ENCODE measurements around the gene GNS.

GNS gene

DNA sequence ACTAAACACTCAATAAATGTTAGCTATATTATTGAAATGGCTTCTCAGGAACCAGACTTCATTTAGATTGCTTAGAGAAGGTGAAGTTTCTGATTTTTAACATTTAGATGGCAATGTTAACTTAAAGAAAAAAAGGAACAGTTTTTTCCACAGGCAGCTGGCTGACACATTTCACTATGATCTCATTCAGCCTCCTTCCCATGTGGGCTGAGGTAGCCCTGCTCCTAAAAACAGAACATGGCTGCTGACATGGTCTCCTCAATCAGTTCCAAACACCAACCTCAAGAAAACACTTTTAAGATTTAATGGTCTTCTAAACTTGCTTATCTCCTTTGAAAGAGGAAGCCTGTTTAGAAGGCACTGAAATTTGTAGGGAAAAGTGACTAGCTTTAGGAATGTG lies 23.8 kb downstream of the GNS start:
- no peak for DNase-seq

DNA sequence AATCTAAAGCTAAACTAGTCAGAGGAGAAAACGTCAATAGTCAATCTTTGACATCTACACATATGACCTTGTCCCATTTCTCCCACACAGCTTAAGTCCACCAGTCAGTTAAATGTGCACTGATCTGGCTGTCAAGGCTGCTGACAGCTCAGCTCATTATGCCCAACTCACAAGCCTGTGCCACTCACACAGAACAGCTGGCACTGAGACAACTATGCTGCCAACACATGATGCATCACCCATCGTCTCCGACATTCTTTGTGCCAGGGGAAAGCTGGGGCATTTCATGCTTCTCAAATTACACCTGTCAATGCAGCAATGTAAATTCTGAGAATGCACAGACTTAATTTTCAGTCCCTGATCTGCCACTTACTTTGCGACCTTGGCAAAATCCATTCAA lies 25.3 kb downstream of the GNS start:
- no peak for DNase-seq

DNA sequence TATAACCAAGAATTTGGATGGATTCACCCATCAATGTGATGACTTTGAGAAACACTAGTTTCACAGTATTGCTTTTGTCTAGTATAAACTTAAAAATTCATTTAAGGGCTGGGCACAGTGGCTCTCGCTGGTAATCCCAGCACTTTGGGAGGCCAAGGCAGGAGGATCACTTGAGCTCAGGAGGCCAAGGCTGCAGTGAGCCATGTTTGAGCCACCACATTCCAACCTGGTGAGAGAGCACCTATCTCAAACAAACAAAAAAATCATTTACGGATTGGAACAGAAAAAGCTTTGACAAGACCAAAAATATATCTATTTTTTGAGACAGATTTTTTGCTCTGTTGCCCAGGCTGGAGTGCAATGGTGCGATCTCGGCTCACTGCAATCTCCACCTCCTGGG lies 27.5 kb downstream of the GNS start:
- DNase-seq: no peak

DNA sequence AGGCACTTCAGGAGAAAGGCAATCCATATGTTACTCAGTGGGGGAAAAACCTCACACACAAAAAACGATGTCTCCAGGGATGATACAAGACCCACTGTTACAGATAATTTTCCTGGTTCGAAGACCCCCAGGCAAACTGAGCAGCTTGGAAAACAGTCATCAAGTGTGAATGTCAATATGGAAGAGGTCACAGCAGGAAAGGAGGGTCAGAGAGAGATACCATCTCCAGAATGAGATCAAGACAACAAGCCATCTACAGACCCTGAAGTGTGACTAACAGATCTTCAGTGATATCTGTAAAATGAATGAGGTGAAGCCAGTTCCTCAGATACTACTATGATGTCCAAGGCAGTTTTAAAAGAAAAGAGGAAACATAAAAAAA lies 28.6 kb downstream of the GNS start:
- no peak for DNase-seq

- no peak for DNase-seq
Measured at GRCh38 chr12:64729909-64730587, 29.2 kb downstream of the GNS start.

GRCh38 chr12:64724201-64724745 lies 34.9 kb downstream of the GNS start:
- DNase-seq: no peak

GRCh38 chr12:64723630-64724029 lies 35.6 kb downstream of the GNS start:
- no peak for DNase-seq

- DNase-seq: no peak
Measured at GRCh38 chr12:64722835-64723234, 36.4 kb downstream of the GNS start.

DNA sequence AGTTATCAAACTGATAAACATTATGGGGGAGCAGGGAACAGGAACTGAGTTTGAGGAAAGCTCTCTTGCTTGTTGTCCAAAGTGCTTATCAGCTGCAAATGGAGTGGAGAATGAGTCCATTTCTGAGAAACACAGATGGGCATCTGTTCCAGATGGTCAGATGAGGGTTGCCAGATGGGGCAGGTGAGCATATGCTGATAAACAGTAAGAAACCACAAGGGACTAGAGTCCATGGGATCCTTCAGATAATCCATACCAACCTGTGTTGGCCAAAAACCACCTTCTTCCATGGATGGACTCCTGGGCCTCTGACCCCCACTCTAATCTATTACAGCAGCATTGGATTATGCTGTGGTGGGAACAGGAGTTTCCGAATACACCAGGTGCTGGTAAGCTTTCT lies 38.3 kb downstream of the GNS start:
- no peak for DNase-seq

GRCh38 chr12:64718649-64719048 lies 40.6 kb downstream of the GNS start:
- no peak for DNase-seq

DNA sequence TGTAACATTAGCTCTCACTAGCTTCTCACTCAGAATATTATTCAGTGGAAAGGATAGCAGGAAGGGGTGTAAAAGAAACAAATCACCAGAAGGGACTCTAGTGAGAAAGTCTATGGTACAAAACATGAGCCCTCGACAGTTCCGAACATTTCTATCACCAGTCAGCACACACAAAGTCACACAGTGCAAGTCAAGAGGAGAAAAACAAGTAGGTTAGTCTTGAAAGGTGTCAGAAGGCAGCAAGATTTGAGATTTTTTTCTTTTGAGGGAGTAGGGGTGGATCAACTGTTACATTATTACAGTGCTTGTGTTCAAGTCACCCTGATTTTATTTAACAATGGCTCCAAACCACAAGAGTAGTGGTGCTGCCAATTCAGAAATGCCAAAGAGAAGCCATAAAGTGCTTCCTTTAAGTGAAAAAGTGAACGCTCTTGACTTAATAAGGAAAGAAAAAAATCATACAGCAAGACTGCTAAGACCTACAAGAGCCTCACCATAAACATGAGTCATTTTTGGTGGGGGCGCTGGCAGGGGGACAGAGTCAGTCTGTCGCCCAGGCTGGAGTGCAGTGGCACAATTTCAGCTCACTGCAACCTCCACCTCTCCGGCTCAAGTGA lies 42.3 kb downstream of the GNS start:
- DNase-seq: no peak

DNA sequence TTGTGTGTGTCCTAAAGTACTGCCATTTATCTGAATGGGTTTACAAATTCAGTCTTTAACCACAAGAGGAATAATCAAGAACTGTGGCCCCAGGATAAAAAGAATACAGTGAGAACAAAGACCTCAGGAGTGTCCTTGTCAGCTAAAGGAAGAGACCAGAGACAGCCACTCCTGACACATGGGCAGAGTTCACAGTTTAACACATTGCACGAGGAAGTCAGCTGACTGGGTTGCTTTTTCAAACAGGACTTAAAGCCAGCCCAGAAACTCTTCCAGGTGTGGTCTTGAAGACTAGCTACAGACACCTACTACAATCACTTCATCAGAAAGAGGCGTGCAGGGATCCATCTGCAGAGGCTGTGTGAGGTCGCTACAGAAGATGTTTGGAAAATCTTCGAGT lies 42.8 kb downstream of the GNS start:
- no peak for DNase-seq

GRCh38 chr12:64714551-64714968 lies 44.6 kb downstream of the GNS start:
- DNase-seq: no peak

DNA sequence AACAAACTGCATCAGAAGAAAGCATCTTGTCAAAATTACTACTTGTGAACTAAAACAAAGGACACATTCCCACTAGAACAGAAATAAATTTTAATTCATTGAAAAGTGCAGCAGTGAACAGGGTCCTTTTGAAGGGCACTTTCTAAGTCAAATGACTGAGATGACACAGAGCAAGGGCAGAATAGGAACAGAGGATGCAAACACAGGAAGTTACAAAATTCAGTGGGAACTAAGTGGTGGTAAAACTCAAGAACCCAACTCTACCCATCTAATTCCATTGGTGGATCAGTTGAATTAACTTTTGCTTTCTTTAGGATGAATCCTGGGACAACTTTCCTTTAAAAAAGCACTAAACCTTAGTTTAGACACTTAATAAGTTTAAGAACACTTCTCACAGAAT lies 45.8 kb downstream of the GNS start:
- no peak for DNase-seq

DNA sequence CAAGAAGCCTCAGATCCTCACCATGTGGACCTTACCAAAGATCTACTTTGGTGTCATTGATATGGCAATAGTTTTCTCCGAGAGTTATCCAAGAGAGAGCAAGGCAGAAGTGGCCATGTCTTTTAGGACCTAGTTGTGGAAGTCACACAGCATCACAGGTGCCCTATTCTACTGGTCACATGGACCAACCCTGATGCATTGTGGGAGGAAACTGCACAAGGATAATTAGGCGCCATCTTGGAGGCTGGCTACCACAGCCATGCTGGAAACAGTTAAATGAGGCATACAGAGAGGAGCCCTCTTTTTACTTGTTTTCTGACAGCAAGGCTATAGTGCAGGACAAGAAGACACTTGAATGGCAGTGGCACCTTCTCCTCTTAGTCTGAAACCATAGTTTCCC lies 49.8 kb downstream of the GNS start:
- DNase-seq: no peak

GRCh38 chr12:64707926-64708325 lies 51.3 kb downstream of the GNS start:
- DNase-seq: no peak

DNA sequence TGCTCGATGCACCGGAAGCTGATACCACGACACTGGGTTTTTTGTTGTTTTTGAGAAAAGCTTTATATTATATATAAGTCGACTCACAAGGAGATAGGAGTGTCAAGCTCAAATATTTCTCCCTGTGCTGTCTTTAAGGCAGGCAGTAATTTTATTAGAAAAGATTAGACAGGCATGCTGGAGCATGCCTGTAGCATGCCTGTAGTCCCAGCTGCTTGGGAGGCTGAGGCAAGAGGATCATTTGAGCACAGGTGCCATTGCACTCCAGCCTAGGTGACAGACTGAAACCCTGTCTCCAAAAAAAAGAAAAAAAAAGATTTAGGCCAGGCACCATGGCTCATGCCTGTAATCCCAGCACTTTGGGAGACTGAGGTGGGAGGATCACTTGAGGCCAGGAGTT lies 51.8 kb downstream of the GNS start:
- DNase-seq: no peak

- DNase-seq: no peak
Measured at GRCh38 chr12:64706857-64707256, 52.3 kb downstream of the GNS start.

DNA sequence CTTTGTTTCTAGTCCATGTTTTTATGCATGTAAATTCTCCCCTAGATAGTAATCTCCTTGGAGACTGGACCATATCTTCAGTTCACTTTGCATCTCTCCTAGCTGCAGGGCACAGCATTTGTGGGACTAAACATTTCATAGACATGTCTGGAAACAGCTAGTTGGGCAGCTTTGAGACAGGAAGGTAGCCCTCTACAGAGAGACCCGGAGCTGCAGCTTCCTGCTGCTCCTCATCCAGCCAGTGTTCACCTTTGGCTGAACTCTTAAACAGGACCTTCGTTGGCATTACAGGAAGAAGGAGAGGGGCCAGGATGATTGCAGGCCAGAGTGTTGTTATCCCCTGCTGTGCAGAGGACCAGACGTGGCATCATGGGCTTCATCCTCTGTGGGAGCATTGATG lies 52.9 kb downstream of the GNS start:
- DNase-seq: no peak

- DNase-seq: no peak
Measured at GRCh38 chr12:64701283-64701682, 57.9 kb downstream of the GNS start.

- no peak for DNase-seq
Measured at GRCh38 chr12:64700532-64700931, 58.7 kb downstream of the GNS start.

DNA sequence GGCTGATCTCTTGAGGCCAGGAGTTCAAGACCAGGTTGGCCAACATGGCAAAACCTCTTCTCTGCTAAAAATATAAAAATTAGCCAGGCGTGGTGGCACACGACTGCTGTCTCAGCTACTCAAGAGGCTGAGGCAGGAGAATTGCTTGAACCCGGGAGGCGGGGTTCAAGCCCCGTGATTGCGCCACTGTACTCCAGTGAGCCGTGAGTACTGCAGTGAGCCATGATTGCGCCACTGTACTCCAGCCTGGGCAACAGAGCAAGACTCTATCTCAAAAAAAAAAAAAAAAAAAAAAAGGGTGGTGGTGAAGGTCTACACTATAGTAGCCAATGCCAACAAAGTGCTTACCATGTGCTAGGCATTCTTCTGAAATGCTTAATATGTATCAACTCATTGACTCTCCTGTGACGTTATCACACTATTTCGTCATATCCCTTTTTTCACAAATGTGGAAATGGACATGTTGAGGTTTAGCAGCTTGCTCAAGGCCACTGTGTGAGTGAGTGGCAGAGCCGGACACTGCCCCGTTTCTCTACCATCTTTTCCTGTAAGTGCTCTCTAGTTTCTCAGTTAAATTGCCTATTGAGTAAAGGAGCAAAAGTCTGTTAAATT lies 59.6 kb downstream of the GNS start:
- no peak for DNase-seq

DNA sequence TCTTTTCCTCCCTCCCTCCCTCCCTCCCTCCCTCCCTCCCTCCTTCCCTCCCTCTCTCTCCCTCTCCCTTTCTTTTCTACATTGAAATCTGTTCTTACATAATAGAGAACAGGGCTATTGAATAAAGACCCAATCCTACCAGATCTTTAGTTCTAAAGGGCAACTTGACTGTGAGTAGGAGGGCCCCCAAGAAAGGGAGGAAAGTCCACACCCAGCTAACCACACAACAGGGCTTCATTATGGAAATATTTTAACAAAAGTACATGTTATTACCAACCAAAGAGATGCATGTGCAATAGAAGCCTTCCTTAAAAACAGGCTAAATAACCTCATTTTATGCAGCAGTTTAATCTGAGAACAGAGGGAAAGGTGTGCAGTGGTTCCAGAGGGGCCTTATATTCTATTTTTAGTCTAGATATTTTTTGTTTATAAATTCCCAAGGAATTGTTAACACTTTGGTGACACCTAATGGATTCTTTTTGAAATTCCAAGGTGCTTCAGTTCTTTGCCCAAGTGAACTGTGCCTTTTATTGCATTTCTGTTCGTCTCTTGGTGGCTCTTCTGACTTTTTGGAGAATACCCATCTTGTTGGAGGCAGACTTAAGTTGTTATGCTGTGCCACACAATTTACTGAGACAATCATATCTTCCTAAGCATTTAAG lies 63.0 kb downstream of the GNS start:
- no peak for DNase-seq

- no peak for DNase-seq
Measured at GRCh38 chr12:64695550-64695949, 63.7 kb downstream of the GNS start.
